HEK293 (cell line): Measurements from ENCODE around the gene PREB.

Source experiments
- BCL11A ChIP-seq: fragments of 450-650 bp; formaldehyde crosslinking; IDR thresholded peaks from 2 replicates; pipeline ENCODE4 v1.5.1; 2016; ENCODE audit warnings: low read depth, missing biosample characterization, missing genetic modification characterization
- KLF1 ChIP-seq: fragments of 450-650 bp; formaldehyde crosslinking; IDR thresholded peaks from 2 replicates; pipeline ENCODE4 v1.5.1; 2016; ENCODE audit warnings: missing biosample characterization, missing genetic modification characterization
- KLF16 ChIP-seq: fragments of 450-650 bp; formaldehyde crosslinking; IDR thresholded peaks from 2 replicates; pipeline ENCODE4 v1.5.1; 2017; ENCODE audit warnings: missing biosample characterization, missing genetic modification characterization
- KLF7 ChIP-seq: fragments of 450-650 bp; formaldehyde crosslinking; IDR thresholded peaks from 2 replicates; pipeline ENCODE4 v1.5.1; 2016; ENCODE audit warnings: missing biosample characterization, missing genetic modification characterization, borderline replicate concordance
- SCRT1 ChIP-seq: fragments of 450-650 bp; formaldehyde crosslinking; IDR thresholded peaks from 2 replicates; pipeline ENCODE4 v1.5.1; 2016; ENCODE audit warnings: missing biosample characterization, missing genetic modification characterization, borderline replicate concordance
- SP7 ChIP-seq: fragments of 450-650 bp; formaldehyde crosslinking; IDR thresholded peaks from 2 replicates; pipeline ENCODE4 v1.5.1; 2016; ENCODE audit warnings: missing biosample characterization, missing genetic modification characterization
- WT1 ChIP-seq: fragments of 450-650 bp; formaldehyde crosslinking; IDR thresholded peaks from 2 replicates; pipeline ENCODE4 v1.5.1; 2016; ENCODE audit warnings: missing biosample characterization, missing genetic modification characterization
- YY1 ChIP-seq: fragments of 450-650 bp; formaldehyde crosslinking; IDR thresholded peaks from 2 replicates; pipeline ENCODE4 v1.5.1; 2018; ENCODE audit warnings: missing biosample characterization, missing genetic modification characterization
- ZNF514 ChIP-seq: fragments of 450-650 bp; formaldehyde crosslinking; IDR thresholded peaks from 2 replicates; pipeline ENCODE4 v1.5.1; 2016; ENCODE audit warnings: missing biosample characterization, missing genetic modification characterization
- ZNF544 ChIP-seq: fragments of 450-650 bp; formaldehyde crosslinking; IDR thresholded peaks from 2 replicates; pipeline ENCODE4 v1.5.0; 2017; ENCODE audit warnings: missing biosample characterization, missing genetic modification characterization
- ZNF549 ChIP-seq: fragments of 450-650 bp; IDR thresholded peaks from 2 replicates; pipeline ENCODE4 v1.5.1; 2018; ENCODE audit warnings: missing biosample characterization, missing genetic modification characterization, mild to moderate bottlenecking, inconsistent platforms, moderate library complexity
- ZNF585B ChIP-seq: fragments of 450-650 bp; formaldehyde crosslinking; IDR thresholded peaks from 2 replicates; pipeline ENCODE4 v1.5.1; 2016; ENCODE audit warnings: missing biosample characterization, missing genetic modification characterization
- ZNF747 ChIP-seq: fragments of 450-650 bp; formaldehyde crosslinking; IDR thresholded peaks from 2 replicates; pipeline ENCODE4 v1.5.1; 2016; ENCODE audit warnings: missing biosample characterization, missing genetic modification characterization
- ZNF776 ChIP-seq: fragments of 450-650 bp; formaldehyde crosslinking; IDR thresholded peaks from 2 replicates; pipeline ENCODE4 v1.5.0; 2017; ENCODE audit warnings: missing biosample characterization, missing genetic modification characterization, borderline replicate concordance
- TF ChIP-seq, protein P1 (sequence below): fragments of 450-650 bp; formaldehyde crosslinking; IDR thresholded peaks from 2 replicates; pipeline ENCODE4 v1.5.1; 2016; ENCODE audit warnings: missing biosample characterization, missing genetic modification characterization, borderline replicate concordance
- TF ChIP-seq, protein P2 (sequence below): fragments of 450-650 bp; formaldehyde crosslinking; IDR thresholded peaks from 2 replicates; pipeline ENCODE4 v1.5.1; 2017; ENCODE audit warnings: missing biosample characterization, missing genetic modification characterization
- TF ChIP-seq, protein P3 (sequence below): fragments of 450-650 bp; formaldehyde crosslinking; IDR thresholded peaks from 2 replicates; pipeline ENCODE4 v1.5.1; 2016; ENCODE audit warnings: missing biosample characterization, missing genetic modification characterization
- TF ChIP-seq, protein P4 (sequence below): fragments of 450-650 bp; formaldehyde crosslinking; optimal IDR thresholded peaks from 2 replicates; pipeline ENCODE3; 2016; ENCODE audit warnings: missing biosample characterization, mild to moderate bottlenecking, missing genetic modification characterization
- TF ChIP-seq, protein P5 (sequence below): fragments of 450-650 bp; formaldehyde crosslinking; IDR thresholded peaks from 2 replicates; pipeline ENCODE4 v1.5.1; 2016; ENCODE audit warnings: missing biosample characterization, missing genetic modification characterization
- TF ChIP-seq, protein P6 (sequence below): fragments of 450-650 bp; formaldehyde crosslinking; IDR thresholded peaks from 2 replicates; pipeline ENCODE4 v1.5.1; 2016; ENCODE audit warnings: missing biosample characterization, missing genetic modification characterization, borderline replicate concordance
- TF ChIP-seq, protein P7 (sequence below): fragments of 450-650 bp; formaldehyde crosslinking; IDR thresholded peaks from 2 replicates; pipeline ENCODE4 v1.5.1; 2017; ENCODE audit warnings: missing biosample characterization, mild to moderate bottlenecking, missing genetic modification characterization, moderate library complexity

Gene PREB

DNA sequence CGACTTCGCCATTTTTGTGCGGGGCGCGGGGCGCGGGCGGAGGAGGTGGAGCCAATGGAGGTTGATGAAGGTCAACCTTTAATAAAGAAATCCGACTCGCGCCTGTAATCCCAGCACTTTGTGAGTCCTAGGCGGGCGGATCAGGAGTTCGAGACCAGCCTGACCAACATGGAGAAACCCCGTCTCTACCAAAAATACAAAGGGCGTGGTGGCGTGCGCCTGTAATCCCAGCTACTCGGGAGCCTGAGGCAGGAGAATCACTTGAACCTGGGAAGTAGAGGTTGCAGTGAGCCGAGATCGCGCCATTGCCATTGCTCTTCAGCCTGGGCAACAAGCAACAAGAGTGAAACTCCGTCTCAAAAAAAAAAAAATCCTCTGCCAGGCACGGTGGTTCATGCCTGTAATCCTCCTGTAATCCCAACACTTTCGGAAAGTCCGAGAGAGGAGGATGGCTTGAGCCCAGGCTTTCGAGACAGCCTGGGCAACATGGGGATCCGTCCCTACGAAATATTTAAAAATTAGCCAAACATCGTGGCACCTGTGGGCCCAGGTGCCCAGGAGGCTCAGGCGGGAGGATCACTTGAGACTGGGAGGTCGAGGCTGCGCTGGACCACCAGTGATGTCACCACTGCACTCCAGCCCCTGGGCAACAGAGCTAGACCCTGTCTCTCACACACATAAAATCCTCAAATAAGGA, 493 bp upstream of the PREB start (continued):
- TF ChIP-seq, protein P1, sequence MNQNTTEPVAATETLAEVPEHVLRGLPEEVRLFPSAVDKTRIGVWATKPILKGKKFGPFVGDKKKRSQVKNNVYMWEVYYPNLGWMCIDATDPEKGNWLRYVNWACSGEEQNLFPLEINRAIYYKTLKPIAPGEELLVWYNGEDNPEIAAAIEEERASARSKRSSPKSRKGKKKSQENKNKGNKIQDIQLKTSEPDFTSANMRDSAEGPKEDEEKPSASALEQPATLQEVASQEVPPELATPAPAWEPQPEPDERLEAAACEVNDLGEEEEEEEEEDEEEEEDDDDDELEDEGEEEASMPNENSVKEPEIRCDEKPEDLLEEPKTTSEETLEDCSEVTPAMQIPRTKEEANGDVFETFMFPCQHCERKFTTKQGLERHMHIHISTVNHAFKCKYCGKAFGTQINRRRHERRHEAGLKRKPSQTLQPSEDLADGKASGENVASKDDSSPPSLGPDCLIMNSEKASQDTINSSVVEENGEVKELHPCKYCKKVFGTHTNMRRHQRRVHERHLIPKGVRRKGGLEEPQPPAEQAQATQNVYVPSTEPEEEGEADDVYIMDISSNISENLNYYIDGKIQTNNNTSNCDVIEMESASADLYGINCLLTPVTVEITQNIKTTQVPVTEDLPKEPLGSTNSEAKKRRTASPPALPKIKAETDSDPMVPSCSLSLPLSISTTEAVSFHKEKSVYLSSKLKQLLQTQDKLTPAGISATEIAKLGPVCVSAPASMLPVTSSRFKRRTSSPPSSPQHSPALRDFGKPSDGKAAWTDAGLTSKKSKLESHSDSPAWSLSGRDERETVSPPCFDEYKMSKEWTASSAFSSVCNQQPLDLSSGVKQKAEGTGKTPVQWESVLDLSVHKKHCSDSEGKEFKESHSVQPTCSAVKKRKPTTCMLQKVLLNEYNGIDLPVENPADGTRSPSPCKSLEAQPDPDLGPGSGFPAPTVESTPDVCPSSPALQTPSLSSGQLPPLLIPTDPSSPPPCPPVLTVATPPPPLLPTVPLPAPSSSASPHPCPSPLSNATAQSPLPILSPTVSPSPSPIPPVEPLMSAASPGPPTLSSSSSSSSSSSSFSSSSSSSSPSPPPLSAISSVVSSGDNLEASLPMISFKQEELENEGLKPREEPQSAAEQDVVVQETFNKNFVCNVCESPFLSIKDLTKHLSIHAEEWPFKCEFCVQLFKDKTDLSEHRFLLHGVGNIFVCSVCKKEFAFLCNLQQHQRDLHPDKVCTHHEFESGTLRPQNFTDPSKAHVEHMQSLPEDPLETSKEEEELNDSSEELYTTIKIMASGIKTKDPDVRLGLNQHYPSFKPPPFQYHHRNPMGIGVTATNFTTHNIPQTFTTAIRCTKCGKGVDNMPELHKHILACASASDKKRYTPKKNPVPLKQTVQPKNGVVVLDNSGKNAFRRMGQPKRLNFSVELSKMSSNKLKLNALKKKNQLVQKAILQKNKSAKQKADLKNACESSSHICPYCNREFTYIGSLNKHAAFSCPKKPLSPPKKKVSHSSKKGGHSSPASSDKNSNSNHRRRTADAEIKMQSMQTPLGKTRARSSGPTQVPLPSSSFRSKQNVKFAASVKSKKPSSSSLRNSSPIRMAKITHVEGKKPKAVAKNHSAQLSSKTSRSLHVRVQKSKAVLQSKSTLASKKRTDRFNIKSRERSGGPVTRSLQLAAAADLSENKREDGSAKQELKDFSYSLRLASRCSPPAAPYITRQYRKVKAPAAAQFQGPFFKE (tag by site-specific recombination), result no peak
- no peak for TF ChIP-seq SP7 (tag by site-specific recombination)
- TF ChIP-seq ZNF747 (tag by site-specific recombination), result no peak
- TF ChIP-seq, protein P2, sequence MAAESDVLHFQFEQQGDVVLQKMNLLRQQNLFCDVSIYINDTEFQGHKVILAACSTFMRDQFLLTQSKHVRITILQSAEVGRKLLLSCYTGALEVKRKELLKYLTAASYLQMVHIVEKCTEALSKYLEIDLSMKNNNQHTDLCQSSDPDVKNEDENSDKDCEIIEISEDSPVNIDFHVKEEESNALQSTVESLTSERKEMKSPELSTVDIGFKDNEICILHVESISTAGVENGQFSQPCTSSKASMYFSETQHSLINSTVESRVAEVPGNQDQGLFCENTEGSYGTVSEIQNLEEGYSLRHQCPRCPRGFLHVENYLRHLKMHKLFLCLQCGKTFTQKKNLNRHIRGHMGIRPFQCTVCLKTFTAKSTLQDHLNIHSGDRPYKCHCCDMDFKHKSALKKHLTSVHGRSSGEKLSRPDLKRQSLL (tag by site-specific recombination), result 0 out of 2 replicates have a peak, but pooled peaks have one; percentile 19
- TF ChIP-seq, protein P3, sequence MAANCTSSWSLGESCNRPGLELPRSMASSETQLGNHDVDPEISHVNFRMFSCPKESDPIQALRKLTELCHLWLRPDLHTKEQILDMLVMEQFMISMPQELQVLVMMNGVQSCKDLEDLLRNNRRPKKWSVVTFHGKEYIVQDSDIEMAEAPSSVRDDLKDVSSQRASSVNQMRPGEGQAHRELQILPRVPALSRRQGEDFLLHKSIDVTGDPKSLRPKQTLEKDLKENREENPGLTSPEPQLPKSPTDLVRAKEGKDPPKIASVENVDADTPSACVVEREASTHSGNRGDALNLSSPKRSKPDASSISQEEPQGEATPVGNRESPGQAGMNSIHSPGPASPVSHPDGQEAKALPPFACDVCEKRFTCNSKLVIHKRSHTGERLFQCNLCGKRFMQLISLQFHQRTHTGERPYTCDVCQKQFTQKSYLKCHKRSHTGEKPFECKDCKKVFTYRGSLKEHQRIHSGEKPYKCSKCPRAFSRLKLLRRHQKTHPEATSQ (tag by site-specific recombination), result no peak
- TF ChIP-seq, protein P4, sequence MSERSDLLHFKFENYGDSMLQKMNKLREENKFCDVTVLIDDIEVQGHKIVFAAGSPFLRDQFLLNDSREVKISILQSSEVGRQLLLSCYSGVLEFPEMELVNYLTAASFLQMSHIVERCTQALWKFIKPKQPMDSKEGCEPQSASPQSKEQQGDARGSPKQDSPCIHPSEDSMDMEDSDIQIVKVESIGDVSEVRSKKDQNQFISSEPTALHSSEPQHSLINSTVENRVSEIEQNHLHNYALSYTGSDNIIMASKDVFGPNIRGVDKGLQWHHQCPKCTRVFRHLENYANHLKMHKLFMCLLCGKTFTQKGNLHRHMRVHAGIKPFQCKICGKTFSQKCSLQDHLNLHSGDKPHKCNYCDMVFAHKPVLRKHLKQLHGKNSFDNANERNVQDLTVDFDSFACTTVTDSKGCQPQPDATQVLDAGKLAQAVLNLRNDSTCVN (tag by site-specific recombination), result peak; percentile 53
- TF ChIP-seq ZNF549 (tag by site-specific recombination), result no peak
- TF ChIP-seq BCL11A (tag by site-specific recombination), result no peak
- TF ChIP-seq KLF7, result 0 out of 2 replicates have a peak, but pooled peaks have one; percentile 59
- TF ChIP-seq SCRT1 (tag by site-specific recombination), result no peak
- TF ChIP-seq ZNF544, result no peak
- no peak for TF ChIP-seq ZNF514 (tag by site-specific recombination)
- TF ChIP-seq, protein P5, sequence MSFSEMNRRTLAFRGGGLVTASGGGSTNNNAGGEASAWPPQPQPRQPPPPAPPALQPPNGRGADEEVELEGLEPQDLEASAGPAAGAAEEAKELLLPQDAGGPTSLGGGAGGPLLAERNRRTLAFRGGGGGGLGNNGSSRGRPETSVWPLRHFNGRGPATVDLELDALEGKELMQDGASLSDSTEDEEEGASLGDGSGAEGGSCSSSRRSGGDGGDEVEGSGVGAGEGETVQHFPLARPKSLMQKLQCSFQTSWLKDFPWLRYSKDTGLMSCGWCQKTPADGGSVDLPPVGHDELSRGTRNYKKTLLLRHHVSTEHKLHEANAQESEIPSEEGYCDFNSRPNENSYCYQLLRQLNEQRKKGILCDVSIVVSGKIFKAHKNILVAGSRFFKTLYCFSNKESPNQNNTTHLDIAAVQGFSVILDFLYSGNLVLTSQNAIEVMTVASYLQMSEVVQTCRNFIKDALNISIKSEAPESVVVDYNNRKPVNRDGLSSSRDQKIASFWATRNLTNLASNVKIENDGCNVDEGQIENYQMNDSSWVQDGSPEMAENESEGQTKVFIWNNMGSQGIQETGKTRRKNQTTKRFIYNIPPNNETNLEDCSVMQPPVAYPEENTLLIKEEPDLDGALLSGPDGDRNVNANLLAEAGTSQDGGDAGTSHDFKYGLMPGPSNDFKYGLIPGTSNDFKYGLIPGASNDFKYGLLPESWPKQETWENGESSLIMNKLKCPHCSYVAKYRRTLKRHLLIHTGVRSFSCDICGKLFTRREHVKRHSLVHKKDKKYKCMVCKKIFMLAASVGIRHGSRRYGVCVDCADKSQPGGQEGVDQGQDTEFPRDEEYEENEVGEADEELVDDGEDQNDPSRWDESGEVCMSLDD (tag by site-specific recombination), result no peak
- TF ChIP-seq, protein P6, sequence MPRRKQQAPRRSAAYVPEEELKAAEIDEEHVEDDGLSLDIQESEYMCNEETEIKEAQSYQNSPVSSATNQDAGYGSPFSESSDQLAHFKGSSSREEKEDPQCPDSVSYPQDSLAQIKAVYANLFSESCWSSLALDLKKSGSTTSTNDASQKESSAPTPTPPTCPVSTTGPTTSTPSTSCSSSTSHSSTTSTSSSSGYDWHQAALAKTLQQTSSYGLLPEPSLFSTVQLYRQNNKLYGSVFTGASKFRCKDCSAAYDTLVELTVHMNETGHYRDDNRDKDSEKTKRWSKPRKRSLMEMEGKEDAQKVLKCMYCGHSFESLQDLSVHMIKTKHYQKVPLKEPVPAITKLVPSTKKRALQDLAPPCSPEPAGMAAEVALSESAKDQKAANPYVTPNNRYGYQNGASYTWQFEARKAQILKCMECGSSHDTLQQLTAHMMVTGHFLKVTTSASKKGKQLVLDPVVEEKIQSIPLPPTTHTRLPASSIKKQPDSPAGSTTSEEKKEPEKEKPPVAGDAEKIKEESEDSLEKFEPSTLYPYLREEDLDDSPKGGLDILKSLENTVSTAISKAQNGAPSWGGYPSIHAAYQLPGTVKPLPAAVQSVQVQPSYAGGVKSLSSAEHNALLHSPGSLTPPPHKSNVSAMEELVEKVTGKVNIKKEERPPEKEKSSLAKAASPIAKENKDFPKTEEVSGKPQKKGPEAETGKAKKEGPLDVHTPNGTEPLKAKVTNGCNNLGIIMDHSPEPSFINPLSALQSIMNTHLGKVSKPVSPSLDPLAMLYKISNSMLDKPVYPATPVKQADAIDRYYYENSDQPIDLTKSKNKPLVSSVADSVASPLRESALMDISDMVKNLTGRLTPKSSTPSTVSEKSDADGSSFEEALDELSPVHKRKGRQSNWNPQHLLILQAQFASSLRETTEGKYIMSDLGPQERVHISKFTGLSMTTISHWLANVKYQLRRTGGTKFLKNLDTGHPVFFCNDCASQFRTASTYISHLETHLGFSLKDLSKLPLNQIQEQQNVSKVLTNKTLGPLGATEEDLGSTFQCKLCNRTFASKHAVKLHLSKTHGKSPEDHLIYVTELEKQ (tag by site-specific recombination), result no peak
- TF ChIP-seq YY1 (tag by site-specific recombination), result peak; percentile 81
- no peak for TF ChIP-seq ZNF776 (tag by site-specific recombination)
- TF ChIP-seq WT1 (tag by site-specific recombination), result 0 out of 2 replicates have a peak, but pooled peaks have one; percentile 11
- no peak for TF ChIP-seq ZNF585B (tag by site-specific recombination)
- no peak for TF ChIP-seq KLF16
- TF ChIP-seq, protein P7, sequence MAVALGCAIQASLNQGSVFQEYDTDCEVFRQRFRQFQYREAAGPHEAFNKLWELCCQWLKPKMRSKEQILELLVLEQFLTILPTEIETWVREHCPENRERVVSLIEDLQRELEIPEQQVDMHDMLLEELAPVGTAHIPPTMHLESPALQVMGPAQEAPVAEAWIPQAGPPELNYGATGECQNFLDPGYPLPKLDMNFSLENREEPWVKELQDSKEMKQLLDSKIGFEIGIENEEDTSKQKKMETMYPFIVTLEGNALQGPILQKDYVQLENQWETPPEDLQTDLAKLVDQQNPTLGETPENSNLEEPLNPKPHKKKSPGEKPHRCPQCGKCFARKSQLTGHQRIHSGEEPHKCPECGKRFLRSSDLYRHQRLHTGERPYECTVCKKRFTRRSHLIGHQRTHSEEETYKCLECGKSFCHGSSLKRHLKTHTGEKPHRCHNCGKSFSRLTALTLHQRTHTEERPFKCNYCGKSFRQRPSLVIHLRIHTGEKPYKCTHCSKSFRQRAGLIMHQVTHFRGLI (tag by site-specific recombination), result no peak
- TF ChIP-seq KLF1 (tag by site-specific recombination), result no peak; the same call in 1 of the 2 replicates
